HG02763 (cell line): ENCODE results near the gene ADTRP.

Source experiments
- ATAC-seq: cut with Tn5 transposase; IDR thresholded peaks from one replicate; pipeline ENCODE4 v1.9.1; 2021; ENCODE audit warnings: mild to moderate bottlenecking, moderate library complexity; ENCODE audit not compliant: unreplicated experiment

The ADTRP gene

GRCh38 chr6:11760015-11760473 is 18.6 kb downstream of the ADTRP start:
- ATAC-seq, result no peak

GRCh38 chr6:11758878-11759277 is 19.7 kb downstream of the ADTRP start:
- ATAC-seq, result no peak

- no peak for ATAC-seq
Observed at GRCh38 chr6:11756726-11757125, 21.9 kb downstream of the ADTRP start.

GRCh38 chr6:11756292-11756691 is 22.3 kb downstream of the ADTRP start:
- no peak for ATAC-seq

GRCh38 chr6:11755725-11756124 is 22.9 kb downstream of the ADTRP start:
- no peak for ATAC-seq

GRCh38 chr6:11754625-11755271 is 23.9 kb downstream of the ADTRP start:
- ATAC-seq, result no peak

- ATAC-seq, result no peak
Observed at GRCh38 chr6:11753798-11754197, 24.8 kb downstream of the ADTRP start.

GRCh38 chr6:11752360-11752759 is 26.2 kb downstream of the ADTRP start:
- ATAC-seq, result no peak

- ATAC-seq, result no peak
Observed at GRCh38 chr6:11750682-11751081, 27.9 kb downstream of the ADTRP start.

- ATAC-seq, result no peak
Observed at GRCh38 chr6:11748591-11749210, 29.9 kb downstream of the ADTRP start.

- ATAC-seq, result no peak
Observed at GRCh38 chr6:11747021-11747420, 31.6 kb downstream of the ADTRP start.

- no peak for ATAC-seq
Observed at GRCh38 chr6:11744753-11745152, 33.9 kb downstream of the ADTRP start.

GRCh38 chr6:11744101-11744500 is 34.5 kb downstream of the ADTRP start:
- no peak for ATAC-seq

- no peak for ATAC-seq
Observed at GRCh38 chr6:11740875-11741274, 37.7 kb downstream of the ADTRP start.

- ATAC-seq, result no peak
Observed at GRCh38 chr6:11738661-11739375, 39.8 kb downstream of the ADTRP start.

GRCh38 chr6:11738234-11738633 is 40.4 kb downstream of the ADTRP start:
- no peak for ATAC-seq

GRCh38 chr6:11736601-11737000 is 42.0 kb downstream of the ADTRP start:
- ATAC-seq, result no peak

GRCh38 chr6:11734861-11735613 is 43.6 kb downstream of the ADTRP start:
- ATAC-seq, result no peak

- peak; percentile 75 for ATAC-seq
Observed at GRCh38 chr6:11732036-11732631, 46.5 kb downstream of the ADTRP start.

GRCh38 chr6:11731423-11731822 is 47.2 kb downstream of the ADTRP start:
- no peak for ATAC-seq

- peak; percentile 41 for ATAC-seq
Observed at GRCh38 chr6:11730641-11731040, 48.0 kb downstream of the ADTRP start.
